HepG2 (cell line): ENCODE data around the gene POU5F1. TPM values are rescaled to one million over a fixed set of nuclear protein-coding genes. Genes with fewer than 3 reads are reported as not detected.
A peak's percentile ranks its signal among the peaks of the same experiment; 100 is the strongest.

Experiments used
- ATF7-NPFF ChIP-seq: sonication (generic); formaldehyde crosslinking; IDR thresholded peaks from 2 replicates; pipeline ENCODE4 v1.8.1; 2023; ENCODE audit warnings: mild to moderate bottlenecking, low read depth, missing genetic modification reagents, moderate library complexity
- JUNB ChIP-seq: sonication (generic); formaldehyde crosslinking; IDR thresholded peaks from 2 replicates; pipeline ENCODE4 v1.8.0; 2022; ENCODE audit warnings: missing genetic modification reagents, mild to moderate bottlenecking, borderline replicate concordance
- POGZ ChIP-seq: sonication (generic); formaldehyde crosslinking; IDR thresholded peaks from 2 replicates; pipeline ENCODE4 v1.4.0; 2020; ENCODE audit warnings: mild to moderate bottlenecking, missing genetic modification reagents
- RFXAP ChIP-seq: sonication (generic); formaldehyde crosslinking; IDR thresholded peaks from 2 replicates; pipeline ENCODE4 v1.4.0; 2020; ENCODE audit warnings: missing genetic modification reagents, borderline replicate concordance
- SATB2 ChIP-seq: sonication (generic); formaldehyde crosslinking; IDR thresholded peaks from 2 replicates; pipeline ENCODE4 v1.5.0; 2020; ENCODE audit warnings: missing genetic modification reagents
- TEAD3 ChIP-seq: optimal IDR thresholded peaks from 2 replicates; pipeline ENCODE3; 2016; ENCODE audit warnings: borderline replicate concordance
- ZC3H4 ChIP-seq: sonication (generic); formaldehyde crosslinking; IDR thresholded peaks from 2 replicates; pipeline ENCODE4 v1.4.0; 2020; ENCODE audit warnings: missing genetic modification reagents, borderline replicate concordance
- ZNF572 ChIP-seq: sonication (generic); formaldehyde crosslinking; IDR thresholded peaks from 2 replicates; pipeline ENCODE4 v1.5.1; 2020; ENCODE audit warnings: mild to moderate bottlenecking, missing genetic modification reagents
- ZNF761 ChIP-seq: sonication (generic); formaldehyde crosslinking; conservative IDR thresholded peaks from 2 replicates; pipeline ENCODE4 v1.4.0; 2020; ENCODE audit warnings: mild to moderate bottlenecking, missing genetic modification reagents
- ZSCAN31 ChIP-seq: sonication (generic); formaldehyde crosslinking; IDR thresholded peaks from 2 replicates; pipeline ENCODE4 v1.5.0; 2020; ENCODE audit warnings: low read depth, mild to moderate bottlenecking, missing genetic modification reagents
- polyA plus RNA-seq, 8 experiments: library from polyadenylated mRNA; depleted of rRNA in 3 of 8; stranded (reverse) in 7 of 8; unstranded in 1 of 8; fragments of >200 nt; fragmentation: Illumina TruSeq in 4 of 8; extraction: Trizol in 4 of 8; gene quantifications; 2 replicates each; pipeline versions ENCODE4 v1.2.1 to v1.2.3, GENCODE V29; 2011 to 2016; ENCODE audit warnings: low read depth in 4 of 8, missing spikeins in 1 of 8, mixed read lengths in 1 of 8; ENCODE audit not compliant: insufficient read depth in 1 of 8
- total RNA-seq, 5 experiments: library from RNA; depleted of rRNA; stranded (reverse); fragments of >200 nt; fragmentation: Illumina TruSeq; extraction: Trizol; gene quantifications; 2 replicates each; pipeline ENCODE4 v1.2.3, GENCODE V29; 2016; ENCODE audit warnings: low read depth in 1 of 5
- TF ChIP-seq, protein P1 (sequence below): sonication (generic); formaldehyde crosslinking; IDR thresholded peaks from 2 replicates; pipeline ENCODE4 v1.4.0; 2020; ENCODE audit warnings: missing genetic modification reagents, borderline replicate concordance
- TF ChIP-seq, protein P2 (sequence below): sonication (generic); formaldehyde crosslinking; IDR thresholded peaks from 2 replicates; pipeline ENCODE4 v1.5.0; 2020; ENCODE audit warnings: mild to moderate bottlenecking, missing genetic modification reagents, moderate library complexity
- TF ChIP-seq, protein P3 (sequence below): IDR thresholded peaks from 2 replicates; pipeline ENCODE4 v1.6.1; 2012; ENCODE audit warnings: low read length, improper control_type of control experiment
- TF ChIP-seq, protein P4 (sequence below): IDR thresholded peaks from 2 replicates; pipeline ENCODE4 v1.6.1; 2016; ENCODE audit warnings: low read depth
- TF ChIP-seq, protein P5 (sequence below): sonication (generic); formaldehyde crosslinking; IDR thresholded peaks from 2 replicates; pipeline ENCODE4 v1.8.1; 2022; ENCODE audit warnings: mild to moderate bottlenecking, missing genetic modification reagents

Gene POU5F1
- total and polyA plus RNA-seq, 2 of the 13 experiments (the other 11 are each of a cell fraction or from before 2014, with no cell fraction given) = 2.5 to 7.2 TPM

DNA sequence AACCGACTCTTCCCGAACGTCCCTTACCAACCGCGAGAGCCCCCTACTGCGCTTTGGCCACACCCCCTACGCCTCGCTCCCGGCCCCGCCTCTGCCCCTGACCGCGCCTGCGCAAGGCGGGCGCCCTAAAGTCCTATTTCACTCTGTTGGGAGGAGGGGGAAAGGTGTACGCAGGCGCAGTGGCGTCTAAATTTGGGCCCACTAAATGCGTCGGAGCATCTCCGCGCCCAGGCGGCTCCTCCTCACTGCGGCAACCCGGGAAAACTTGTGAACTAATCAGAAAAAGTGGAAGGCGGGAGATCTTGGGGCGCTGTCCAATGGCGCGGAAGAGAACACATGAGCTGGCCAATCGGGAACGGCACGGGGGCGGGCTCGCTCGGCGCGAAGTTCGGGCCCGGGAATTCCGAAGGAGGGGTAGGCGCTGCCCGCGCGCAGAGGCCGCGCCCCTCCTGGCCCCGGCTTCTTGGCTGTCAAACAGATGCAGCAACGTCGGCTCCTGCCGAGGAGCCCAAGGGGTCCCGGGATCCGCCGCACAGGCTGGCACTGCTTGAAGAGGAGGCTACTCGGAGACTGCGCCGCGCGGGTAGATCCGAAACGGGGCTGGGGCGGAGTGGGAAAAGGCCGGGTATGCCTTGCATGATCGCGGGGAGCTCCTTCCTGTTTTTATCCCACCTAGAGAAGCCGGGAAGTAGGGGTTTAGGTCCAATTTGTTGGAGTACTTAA, 12.2 kb downstream of the POU5F1 start, which contains the start of gene TCF19 (continued):
- TF ChIP-seq ZSCAN31 (CRISPR knock-in tag) = peak; percentile 73
- TF ChIP-seq, protein P1, sequence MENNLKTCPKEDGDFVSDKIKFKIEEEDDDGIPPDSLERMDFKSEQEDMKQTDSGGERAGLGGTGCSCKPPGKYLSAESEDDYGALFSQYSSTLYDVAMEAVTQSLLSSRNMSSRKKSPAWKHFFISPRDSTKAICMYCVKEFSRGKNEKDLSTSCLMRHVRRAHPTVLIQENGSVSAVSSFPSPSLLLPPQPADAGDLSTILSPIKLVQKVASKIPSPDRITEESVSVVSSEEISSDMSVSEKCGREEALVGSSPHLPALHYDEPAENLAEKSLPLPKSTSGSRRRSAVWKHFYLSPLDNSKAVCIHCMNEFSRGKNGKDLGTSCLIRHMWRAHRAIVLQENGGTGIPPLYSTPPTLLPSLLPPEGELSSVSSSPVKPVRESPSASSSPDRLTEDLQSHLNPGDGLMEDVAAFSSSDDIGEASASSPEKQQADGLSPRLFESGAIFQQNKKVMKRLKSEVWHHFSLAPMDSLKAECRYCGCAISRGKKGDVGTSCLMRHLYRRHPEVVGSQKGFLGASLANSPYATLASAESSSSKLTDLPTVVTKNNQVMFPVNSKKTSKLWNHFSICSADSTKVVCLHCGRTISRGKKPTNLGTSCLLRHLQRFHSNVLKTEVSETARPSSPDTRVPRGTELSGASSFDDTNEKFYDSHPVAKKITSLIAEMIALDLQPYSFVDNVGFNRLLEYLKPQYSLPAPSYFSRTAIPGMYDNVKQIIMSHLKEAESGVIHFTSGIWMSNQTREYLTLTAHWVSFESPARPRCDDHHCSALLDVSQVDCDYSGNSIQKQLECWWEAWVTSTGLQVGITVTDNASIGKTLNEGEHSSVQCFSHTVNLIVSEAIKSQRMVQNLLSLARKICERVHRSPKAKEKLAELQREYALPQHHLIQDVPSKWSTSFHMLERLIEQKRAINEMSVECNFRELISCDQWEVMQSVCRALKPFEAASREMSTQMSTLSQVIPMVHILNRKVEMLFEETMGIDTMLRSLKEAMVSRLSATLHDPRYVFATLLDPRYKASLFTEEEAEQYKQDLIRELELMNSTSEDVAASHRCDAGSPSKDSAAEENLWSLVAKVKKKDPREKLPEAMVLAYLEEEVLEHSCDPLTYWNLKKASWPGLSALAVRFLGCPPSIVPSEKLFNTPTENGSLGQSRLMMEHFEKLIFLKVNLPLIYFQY (CRISPR knock-in tag) = peak; percentile 70; the same call in 1 of the 2 replicates
- TF ChIP-seq ATF7-NPFF (CRISPR knock-in tag) = peak; percentile 96
- no peak for TF ChIP-seq SATB2
- TF ChIP-seq, protein P2, sequence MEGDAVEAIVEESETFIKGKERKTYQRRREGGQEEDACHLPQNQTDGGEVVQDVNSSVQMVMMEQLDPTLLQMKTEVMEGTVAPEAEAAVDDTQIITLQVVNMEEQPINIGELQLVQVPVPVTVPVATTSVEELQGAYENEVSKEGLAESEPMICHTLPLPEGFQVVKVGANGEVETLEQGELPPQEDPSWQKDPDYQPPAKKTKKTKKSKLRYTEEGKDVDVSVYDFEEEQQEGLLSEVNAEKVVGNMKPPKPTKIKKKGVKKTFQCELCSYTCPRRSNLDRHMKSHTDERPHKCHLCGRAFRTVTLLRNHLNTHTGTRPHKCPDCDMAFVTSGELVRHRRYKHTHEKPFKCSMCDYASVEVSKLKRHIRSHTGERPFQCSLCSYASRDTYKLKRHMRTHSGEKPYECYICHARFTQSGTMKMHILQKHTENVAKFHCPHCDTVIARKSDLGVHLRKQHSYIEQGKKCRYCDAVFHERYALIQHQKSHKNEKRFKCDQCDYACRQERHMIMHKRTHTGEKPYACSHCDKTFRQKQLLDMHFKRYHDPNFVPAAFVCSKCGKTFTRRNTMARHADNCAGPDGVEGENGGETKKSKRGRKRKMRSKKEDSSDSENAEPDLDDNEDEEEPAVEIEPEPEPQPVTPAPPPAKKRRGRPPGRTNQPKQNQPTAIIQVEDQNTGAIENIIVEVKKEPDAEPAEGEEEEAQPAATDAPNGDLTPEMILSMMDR (CRISPR knock-in tag) = no peak
- TF ChIP-seq, protein P3, sequence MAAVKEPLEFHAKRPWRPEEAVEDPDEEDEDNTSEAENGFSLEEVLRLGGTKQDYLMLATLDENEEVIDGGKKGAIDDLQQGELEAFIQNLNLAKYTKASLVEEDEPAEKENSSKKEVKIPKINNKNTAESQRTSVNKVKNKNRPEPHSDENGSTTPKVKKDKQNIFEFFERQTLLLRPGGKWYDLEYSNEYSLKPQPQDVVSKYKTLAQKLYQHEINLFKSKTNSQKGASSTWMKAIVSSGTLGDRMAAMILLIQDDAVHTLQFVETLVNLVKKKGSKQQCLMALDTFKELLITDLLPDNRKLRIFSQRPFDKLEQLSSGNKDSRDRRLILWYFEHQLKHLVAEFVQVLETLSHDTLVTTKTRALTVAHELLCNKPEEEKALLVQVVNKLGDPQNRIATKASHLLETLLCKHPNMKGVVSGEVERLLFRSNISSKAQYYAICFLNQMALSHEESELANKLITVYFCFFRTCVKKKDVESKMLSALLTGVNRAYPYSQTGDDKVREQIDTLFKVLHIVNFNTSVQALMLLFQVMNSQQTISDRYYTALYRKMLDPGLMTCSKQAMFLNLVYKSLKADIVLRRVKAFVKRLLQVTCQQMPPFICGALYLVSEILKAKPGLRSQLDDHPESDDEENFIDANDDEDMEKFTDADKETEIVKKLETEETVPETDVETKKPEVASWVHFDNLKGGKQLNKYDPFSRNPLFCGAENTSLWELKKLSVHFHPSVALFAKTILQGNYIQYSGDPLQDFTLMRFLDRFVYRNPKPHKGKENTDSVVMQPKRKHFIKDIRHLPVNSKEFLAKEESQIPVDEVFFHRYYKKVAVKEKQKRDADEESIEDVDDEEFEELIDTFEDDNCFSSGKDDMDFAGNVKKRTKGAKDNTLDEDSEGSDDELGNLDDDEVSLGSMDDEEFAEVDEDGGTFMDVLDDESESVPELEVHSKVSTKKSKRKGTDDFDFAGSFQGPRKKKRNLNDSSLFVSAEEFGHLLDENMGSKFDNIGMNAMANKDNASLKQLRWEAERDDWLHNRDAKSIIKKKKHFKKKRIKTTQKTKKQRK = peak; percentile 36; the same call in 1 of the 2 replicates
- TF ChIP-seq ZC3H4 = no peak
- peak; percentile 80; the same call in 1 of the 2 replicates for TF ChIP-seq ZNF761 (CRISPR knock-in tag)
- TF ChIP-seq, protein P4, sequence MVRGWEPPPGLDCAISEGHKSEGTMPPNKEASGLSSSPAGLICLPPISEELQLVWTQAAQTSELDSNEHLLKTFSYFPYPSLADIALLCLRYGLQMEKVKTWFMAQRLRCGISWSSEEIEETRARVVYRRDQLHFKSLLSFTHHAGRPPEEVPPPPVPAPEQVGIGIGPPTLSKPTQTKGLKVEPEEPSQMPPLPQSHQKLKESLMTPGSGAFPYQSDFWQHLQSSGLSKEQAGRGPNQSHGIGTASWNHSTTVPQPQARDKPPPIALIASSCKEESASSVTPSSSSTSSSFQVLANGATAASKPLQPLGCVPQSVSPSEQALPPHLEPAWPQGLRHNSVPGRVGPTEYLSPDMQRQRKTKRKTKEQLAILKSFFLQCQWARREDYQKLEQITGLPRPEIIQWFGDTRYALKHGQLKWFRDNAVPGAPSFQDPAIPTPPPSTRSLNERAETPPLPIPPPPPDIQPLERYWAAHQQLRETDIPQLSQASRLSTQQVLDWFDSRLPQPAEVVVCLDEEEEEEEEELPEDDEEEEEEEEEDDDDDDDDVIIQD (CRISPR knock-in tag) = peak; percentile 80
- peak; percentile 30; the same call in 1 of the 2 replicates for TF ChIP-seq JUNB (CRISPR knock-in tag)
- peak; percentile 87 for TF ChIP-seq TEAD3
- TF ChIP-seq POGZ (CRISPR knock-in tag) = peak; percentile 57; the same call in 1 of the 2 replicates
- no peak for TF ChIP-seq ZNF572 (CRISPR knock-in tag)
- peak; percentile 74; the same call in 1 of the 2 replicates for TF ChIP-seq RFXAP
- TF ChIP-seq, protein P5, sequence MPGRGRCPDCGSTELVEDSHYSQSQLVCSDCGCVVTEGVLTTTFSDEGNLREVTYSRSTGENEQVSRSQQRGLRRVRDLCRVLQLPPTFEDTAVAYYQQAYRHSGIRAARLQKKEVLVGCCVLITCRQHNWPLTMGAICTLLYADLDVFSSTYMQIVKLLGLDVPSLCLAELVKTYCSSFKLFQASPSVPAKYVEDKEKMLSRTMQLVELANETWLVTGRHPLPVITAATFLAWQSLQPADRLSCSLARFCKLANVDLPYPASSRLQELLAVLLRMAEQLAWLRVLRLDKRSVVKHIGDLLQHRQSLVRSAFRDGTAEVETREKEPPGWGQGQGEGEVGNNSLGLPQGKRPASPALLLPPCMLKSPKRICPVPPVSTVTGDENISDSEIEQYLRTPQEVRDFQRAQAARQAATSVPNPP (CRISPR knock-in tag) = peak; percentile 72; the same call in 1 of the 2 replicates
